ENCODE data around the gene KCNA5.

The KCNA5 gene

DNA sequence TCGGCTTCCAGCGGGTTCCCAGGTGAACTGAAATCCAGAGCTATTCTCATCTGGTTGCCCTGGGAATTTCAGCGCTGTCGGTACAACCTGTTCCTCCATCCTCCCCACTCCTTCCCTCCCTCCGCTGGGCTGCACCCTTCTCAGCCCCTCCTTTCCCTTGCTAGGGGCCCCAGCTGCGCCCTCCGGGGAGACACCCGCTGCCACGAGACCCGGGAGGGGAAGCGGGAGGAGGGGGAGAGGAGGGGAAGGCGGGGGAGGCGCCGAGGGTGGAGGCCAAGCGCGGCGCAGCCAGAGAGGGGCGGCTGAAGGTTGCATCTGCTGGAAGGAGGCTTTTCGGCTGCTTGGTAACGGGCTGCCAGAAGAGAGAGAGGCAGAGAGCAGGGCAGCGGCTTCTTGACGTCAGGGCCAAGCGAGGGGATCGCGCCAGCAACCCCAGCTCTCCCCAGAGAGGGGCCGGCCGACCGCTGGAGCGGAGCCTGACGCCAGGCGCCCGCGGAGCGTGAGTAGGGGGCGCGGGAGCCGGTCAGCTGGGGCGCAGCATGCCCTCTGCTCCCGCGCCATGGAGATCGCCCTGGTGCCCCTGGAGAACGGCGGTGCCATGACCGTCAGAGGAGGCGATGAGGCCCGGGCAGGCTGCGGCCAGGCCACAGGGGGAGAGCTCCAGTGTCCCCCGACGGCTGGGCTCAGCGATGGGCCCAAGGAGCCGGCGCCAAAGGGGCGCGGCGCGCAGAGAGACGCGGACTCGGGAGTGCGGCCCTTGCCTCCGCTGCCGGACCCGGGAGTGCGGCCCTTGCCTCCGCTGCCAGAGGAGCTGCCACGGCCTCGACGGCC is at the start of gene KCNA5:
Gene KCNA5, plus strand, starts transcription at position 291 of the 831 bp plus-strand sequence. Its CDS starts 269 bp downstream, at position 560.
- DNase-seq = no peak

GRCh38 chr12:4994622-4995021 is 49.1 kb upstream of the KCNA5 start:
- no peak for DNase-seq

- DNase-seq = no peak
Measured at GRCh38 chr12:4996714-4997113, 47.0 kb upstream of the KCNA5 start.

GRCh38 chr12:4997939-4998338 is 45.7 kb upstream of the KCNA5 start:
- DNase-seq = no peak

- no peak for DNase-seq
Measured at GRCh38 chr12:5000204-5000603, 43.5 kb upstream of the KCNA5 start.

- no peak for DNase-seq
Measured at GRCh38 chr12:5000658-5001385, 42.9 kb upstream of the KCNA5 start.

- DNase-seq = peak; percentile 25 to 52
Measured at GRCh38 chr12:5003025-5003666, 40.5 kb upstream of the KCNA5 start.

DNA sequence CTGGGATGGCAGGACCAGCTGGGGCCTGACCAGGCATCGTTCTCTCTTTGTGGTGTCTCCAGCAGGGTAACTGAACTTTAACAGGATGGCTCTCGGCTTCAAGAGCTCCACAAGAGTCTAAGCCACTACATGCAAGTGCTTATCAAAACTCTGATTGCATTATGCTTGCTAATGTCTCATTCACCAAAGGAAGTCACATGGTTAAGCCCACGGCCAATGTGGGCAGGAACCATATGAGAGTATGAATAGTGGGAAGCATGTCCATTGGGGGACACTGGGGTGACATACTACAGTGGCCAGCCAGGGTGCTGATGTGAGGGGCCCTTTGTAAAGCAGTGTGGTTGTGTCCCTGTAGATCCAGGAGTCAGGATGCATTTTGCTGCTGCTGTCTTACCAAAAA is 35.0 kb upstream of the KCNA5 start:
- DNase-seq = peak in 1 of 2 donors; percentile 17

GRCh38 chr12:5010151-5010550 is 33.5 kb upstream of the KCNA5 start:
- peak; percentile 31 to 47 for DNase-seq

DNA sequence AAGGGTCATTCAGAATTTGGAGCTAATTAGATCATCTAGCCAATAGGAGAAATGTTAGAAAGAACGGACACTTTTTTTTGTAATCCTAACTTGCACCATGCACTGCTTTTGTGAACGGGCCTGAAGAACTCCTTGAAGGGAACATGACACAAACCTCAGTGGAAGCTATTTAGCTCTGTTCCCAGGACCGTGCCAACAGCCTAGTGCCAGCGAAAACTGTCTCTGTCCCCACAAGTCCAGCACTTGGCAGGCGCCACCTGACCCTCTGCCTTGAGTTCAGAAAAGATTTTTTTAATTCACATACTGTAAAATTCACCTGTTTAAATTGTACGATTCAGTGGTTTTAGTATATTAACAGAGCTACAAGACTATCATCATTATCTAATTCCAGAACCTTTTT is 31.3 kb upstream of the KCNA5 start:
- DNase-seq = no peak

DNA sequence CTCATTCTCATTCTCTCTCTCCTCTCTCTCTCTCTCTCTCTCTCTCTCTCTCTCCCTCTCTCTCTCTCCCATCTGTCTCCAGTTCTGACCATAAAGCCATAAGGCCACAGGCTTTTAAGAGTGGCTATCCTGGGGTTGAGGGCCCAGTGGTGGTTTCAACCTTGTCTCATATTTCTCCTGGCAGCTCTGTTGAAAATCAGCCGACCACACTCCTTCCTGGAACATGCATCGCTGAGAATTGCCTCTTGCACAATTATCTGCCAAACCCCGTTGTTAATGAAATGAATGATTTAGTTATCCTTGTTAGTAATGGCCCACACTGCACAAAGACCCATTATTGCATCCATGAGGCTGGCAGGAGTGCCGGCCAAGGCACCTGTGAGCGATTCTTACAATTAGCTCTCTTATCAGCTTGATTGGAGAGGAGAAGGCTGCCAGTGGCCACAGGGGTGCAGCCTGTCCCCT is 30.4 kb upstream of the KCNA5 start:
- DNase-seq = no peak

- DNase-seq = no peak
Measured at GRCh38 chr12:5014269-5014668, 29.4 kb upstream of the KCNA5 start.

GRCh38 chr12:5015711-5016492 is 27.8 kb upstream of the KCNA5 start:
- DNase-seq = no peak

- no peak for DNase-seq
Measured at GRCh38 chr12:5016526-5016925, 27.2 kb upstream of the KCNA5 start.

- no peak for DNase-seq
Measured at GRCh38 chr12:5017638-5018348, 25.9 kb upstream of the KCNA5 start.

DNA sequence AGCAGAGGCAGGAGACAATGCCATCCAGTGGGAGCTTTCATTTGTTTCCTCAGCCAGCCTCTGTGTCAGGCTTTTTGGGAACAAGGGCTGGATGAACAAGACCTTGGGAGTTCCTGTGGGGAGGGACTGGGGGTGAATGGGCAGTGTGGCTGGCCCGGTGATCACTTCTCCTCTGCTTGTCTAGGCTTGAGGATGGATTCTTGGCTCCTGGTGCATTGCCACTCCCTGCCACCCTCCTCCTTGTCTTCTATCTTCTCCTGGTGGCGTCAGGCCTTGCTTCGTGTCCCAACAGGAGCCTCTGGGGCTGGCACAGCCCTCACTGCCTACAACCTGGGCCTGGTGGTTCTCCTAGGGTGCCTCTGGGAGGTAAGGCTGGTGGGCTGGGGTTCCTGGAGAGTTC is 25.0 kb upstream of the KCNA5 start:
- DNase-seq = no peak

GRCh38 chr12:5022025-5022424 is 21.7 kb upstream of the KCNA5 start:
- DNase-seq = no peak

GRCh38 chr12:5022465-5023061 is 21.1 kb upstream of the KCNA5 start:
- peak in 1 of 2 donors; percentile 43 for DNase-seq

DNA sequence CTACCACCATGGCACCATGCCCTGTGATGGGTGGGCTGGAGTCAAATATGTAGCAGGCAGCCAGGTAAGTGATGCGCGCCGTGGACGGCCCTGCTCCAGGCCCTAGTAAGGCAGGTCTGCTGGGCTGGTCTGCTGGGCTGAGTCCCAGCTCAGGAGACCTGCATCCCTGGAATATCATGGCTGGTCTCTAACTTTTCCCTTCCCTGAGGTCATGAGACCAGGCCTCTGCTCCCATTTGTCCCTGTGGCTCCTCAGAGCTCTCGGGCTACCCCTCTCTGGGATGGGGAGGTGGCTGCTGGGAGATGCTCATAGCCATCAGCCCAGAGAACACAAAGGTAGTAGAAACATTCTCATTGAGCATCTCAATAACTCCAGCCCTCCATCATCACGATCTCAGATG is 19.8 kb upstream of the KCNA5 start:
- DNase-seq = no peak

- DNase-seq = no peak
Measured at GRCh38 chr12:5026342-5026938, 17.2 kb upstream of the KCNA5 start.

All from inflammatory macrophage treated with lipopolysaccharide for 1 hour (primary cell).